Activated T-cell treated with anti-CD3 and anti-CD28 coated beads, Interleukin-2, amount 50 U/mL, for 72 hours (primary cell): ENCODE measurements around the gene PCYOX1L. TPM values are rescaled to one million over a fixed set of nuclear protein-coding genes. Genes with fewer than 3 reads are reported as not detected.

Experiments used
- ATAC-seq, 2 donors: fragments of 150-1000 bp; cut with Tn5 transposase; replicated peaks in 1 of 2; 2 replicates each; pipeline ENCODE4 v1.10.0; 2021; ENCODE audit warnings: moderate library complexity in 2 of 2, mild to moderate bottlenecking in 1 of 2
- DNase-seq, 2 donors: peaks; one replicate each; pipeline ENCODE4 v3.0.0; 2021 to 2022; ENCODE audit warnings: mixed read lengths in 1 of 2
- H3K27ac Mint-ChIP-seq: one replicate; pipeline ENCODE4 v1.8.0; 2022; ENCODE audit warnings: mild to moderate bottlenecking, moderate library complexity, mixed read lengths
- H3K27me3 Mint-ChIP-seq: one replicate; pipeline ENCODE4 v1.8.0; 2022; ENCODE audit warnings: low read depth, mixed read lengths
- H3K36me3 Mint-ChIP-seq, 2 donors: one replicate each; pipeline ENCODE4 v1.8.0; 2022; ENCODE audit warnings: mixed read lengths in 2 of 2, mild to moderate bottlenecking in 1 of 2; ENCODE audit not compliant: insufficient read depth in 2 of 2
- H3K4me1 Mint-ChIP-seq: one replicate; pipeline ENCODE4 v1.8.0; 2022; ENCODE audit warnings: low read depth, mixed read lengths
- H3K4me3 Mint-ChIP-seq, 2 donors: one replicate each; pipeline ENCODE4 v1.8.0; 2022; ENCODE audit warnings: mild to moderate bottlenecking in 2 of 2, mixed read lengths in 2 of 2, moderate library complexity in 2 of 2
- H3K9me3 Mint-ChIP-seq, 2 donors: one replicate each; pipeline ENCODE4 v1.8.0; 2022; ENCODE audit warnings: mixed read lengths in 2 of 2
- total RNA-seq, 2 donors: library from RNA; stranded (reverse); gene quantifications; one replicate each; pipeline ENCODE4 v1.2.3, GENCODE V29; 2022

The PCYOX1L gene
- total RNA-seq, 2 donors from 2014 or later: 18.2 to 24.4 TPM

- DNase-seq (no peak), ATAC-seq (no peak)
- no peak overlapping the region for H3K27ac Mint-ChIP-seq
- H3K27me3 Mint-ChIP-seq: no peaks in the 10 kb centered on the region
- H3K36me3 Mint-ChIP-seq: no peaks in the 10 kb centered on the region
- no peak overlapping the region for H3K4me3 Mint-ChIP-seq
- H3K4me1 Mint-ChIP-seq: no peaks in the 10 kb centered on the region
- H3K9me3 Mint-ChIP-seq: no peaks in the 10 kb centered on the region
These were observed 34.6 kb upstream of the PCYOX1L start for GRCh38 chr5:149323210-149323609.

GRCh38 chr5:149323621-149324205, 34.1 kb upstream of the PCYOX1L start:
- ATAC-seq: no peak
- Mint-ChIP-seq H3K4me1 (no peaks in the 10 kb centered on the region), H3K27ac (peak overlapping the region; percentile 40), H3K4me3 (no peak overlapping the region), H3K9me3 (no peaks in the 10 kb centered on the region), H3K36me3 (no peaks in the 10 kb centered on the region), H3K27me3 (no peaks in the 10 kb centered on the region)
- DNase-seq: no peak

GRCh38 chr5:149324641-149325040, 33.2 kb upstream of the PCYOX1L start:
- Mint-ChIP-seq H3K36me3 (no peaks in the 10 kb centered on the region), H3K9me3 (no peaks in the 10 kb centered on the region), H3K27me3 (no peaks in the 10 kb centered on the region), H3K27ac (no peak overlapping the region), H3K4me3 (no peak overlapping the region), H3K4me1 (no peaks in the 10 kb centered on the region)
- no peak for DNase-seq
- no peak for ATAC-seq

GRCh38 chr5:149325166-149325735, 32.6 kb upstream of the PCYOX1L start:
- Mint-ChIP-seq H3K27ac (no peak overlapping the region), H3K9me3 (no peaks in the 10 kb centered on the region), H3K4me3 (no peak overlapping the region), H3K4me1 (no peaks in the 10 kb centered on the region), H3K36me3 (no peaks in the 10 kb centered on the region), H3K27me3 (no peaks in the 10 kb centered on the region)
- ATAC-seq (no peak), DNase-seq (no peak)

GRCh38 chr5:149325894-149326293, 32.0 kb upstream of the PCYOX1L start:
- H3K36me3 Mint-ChIP-seq: no peaks in the 10 kb centered on the region
- ATAC-seq (no peak), DNase-seq (no peak)
- H3K27ac Mint-ChIP-seq: no peak overlapping the region
- H3K4me3 Mint-ChIP-seq: no peak overlapping the region
- no peaks in the 10 kb centered on the region for H3K4me1 Mint-ChIP-seq
- H3K9me3 Mint-ChIP-seq: no peaks in the 10 kb centered on the region
- H3K27me3 Mint-ChIP-seq: no peaks in the 10 kb centered on the region

GRCh38 chr5:149326611-149327010, 31.2 kb upstream of the PCYOX1L start:
- Mint-ChIP-seq H3K4me3 (no peak overlapping the region), H3K9me3 (no peaks in the 10 kb centered on the region), H3K27me3 (no peaks in the 10 kb centered on the region), H3K4me1 (no peaks in the 10 kb centered on the region), H3K27ac (no peak overlapping the region), H3K36me3 (no peaks in the 10 kb centered on the region)
- no peak for ATAC-seq
- DNase-seq: no peak

GRCh38 chr5:149328177-149328576, 29.7 kb upstream of the PCYOX1L start:
- ATAC-seq (no peak), DNase-seq (no peak)
- Mint-ChIP-seq H3K4me1 (no peaks in the 10 kb centered on the region), H3K27me3 (no peaks in the 10 kb centered on the region), H3K27ac (no peak overlapping the region), H3K4me3 (no peak overlapping the region), H3K9me3 (no peaks in the 10 kb centered on the region), H3K36me3 (no peaks in the 10 kb centered on the region)

GRCh38 chr5:149333711-149334443, 24.0 kb upstream of the PCYOX1L start:
- H3K4me3 Mint-ChIP-seq: no peak overlapping the region
- no peaks in the 10 kb centered on the region for H3K4me1 Mint-ChIP-seq
- no peaks in the 10 kb centered on the region for H3K9me3 Mint-ChIP-seq
- ATAC-seq: no peak
- no peak overlapping the region for H3K27ac Mint-ChIP-seq
- no peaks in the 10 kb centered on the region for H3K36me3 Mint-ChIP-seq
- no peaks in the 10 kb centered on the region for H3K27me3 Mint-ChIP-seq
- no peak for DNase-seq

GRCh38 chr5:149337736-149338135, 20.1 kb upstream of the PCYOX1L start:
- no peaks in the 10 kb centered on the region for H3K9me3 Mint-ChIP-seq
- no peaks in the 10 kb centered on the region for H3K36me3 Mint-ChIP-seq
- H3K4me1 Mint-ChIP-seq: no peaks in the 10 kb centered on the region
- no peaks in the 10 kb centered on the region for H3K27me3 Mint-ChIP-seq
- ATAC-seq (no peak), DNase-seq (no peak)
- no peak overlapping the region for H3K27ac Mint-ChIP-seq
- H3K4me3 Mint-ChIP-seq: no peak overlapping the region

- Mint-ChIP-seq H3K9me3 (no peaks in the 10 kb centered on the region), H3K27me3 (no peaks in the 10 kb centered on the region), H3K4me1 (no peaks in the 10 kb centered on the region), H3K36me3 (no peaks in the 10 kb centered on the region), H3K4me3 (no peak overlapping the region), H3K27ac (no peak overlapping the region)
- ATAC-seq: no peak
- DNase-seq: no peak
These were observed 19.5 kb upstream of the PCYOX1L start for GRCh38 chr5:149338364-149338763.

- Mint-ChIP-seq H3K27me3 (no peaks in the 10 kb centered on the region), H3K4me1 (peaks cover 18% of the 10 kb centered on the region), H3K4me3 (no peak overlapping the region), H3K36me3 (peaks cover 4 to 8% of the 10 kb centered on the region in 2 donors), H3K9me3 (no peaks in the 10 kb centered on the region), H3K27ac (no peak overlapping the region)
- DNase-seq: no peak
- no peak for ATAC-seq
These were observed 16.9 kb upstream of the PCYOX1L start for GRCh38 chr5:149340920-149341319.

GRCh38 chr5:149341876-149342275, 16.0 kb upstream of the PCYOX1L start:
- Mint-ChIP-seq H3K9me3 (no peaks in the 10 kb centered on the region), H3K36me3 (peaks cover 6 to 13% of the 10 kb centered on the region in 2 donors), H3K4me1 (peaks cover 20% of the 10 kb centered on the region), H3K27ac (no peak overlapping the region), H3K27me3 (no peaks in the 10 kb centered on the region), H3K4me3 (no peak overlapping the region)
- no peak for DNase-seq
- ATAC-seq: no peak

- Mint-ChIP-seq H3K27me3 (no peaks in the 10 kb centered on the region), H3K36me3 (peaks cover 15 to 30% of the 10 kb centered on the region in 2 donors), H3K27ac (peak overlapping the region; percentile 76), H3K9me3 (no peaks in the 10 kb centered on the region), H3K4me1 (peaks cover 42% of the 10 kb centered on the region), H3K4me3 (peak overlapping the region; percentile 96 to 98)
- no peak for DNase-seq
- ATAC-seq: no peak
These were observed 13.7 kb upstream of the PCYOX1L start for GRCh38 chr5:149344151-149344550.
